RWPE2 (cell line): ENCODE results near the gene CTRB1.

Source experiments
- ATAC-seq: fragments of 200-7000 bp; cut with Tn5 transposase; 3 replicates; pipeline ENCODE4 v1.9.1; 2021; ENCODE audit warnings: low read depth
- DNase-seq: peaks from one replicate; pipeline ENCODE4 v3.0.0-alpha.2; 2020; ENCODE audit warnings: low spot score
- H3K27ac ChIP-seq: fragments of 450-650 bp; 2 replicates; pipeline ENCODE4 v1.5.1; 2017; ENCODE audit warnings: mild to moderate bottlenecking; ENCODE audit not compliant: poor library complexity, severe bottlenecking
- H3K27me3 ChIP-seq: fragments of 250-450 bp; sonication (Bioruptor Pico); 2 replicates; pipeline ENCODE4 v1.5.1; 2021; ENCODE audit warnings: mild to moderate bottlenecking, moderate library complexity; ENCODE audit not compliant: insufficient read depth, poor library complexity, severe bottlenecking
- H3K36me3 ChIP-seq: fragments of 250-450 bp; sonication (Bioruptor Pico); 2 replicates; pipeline ENCODE4 v1.5.1; 2020; ENCODE audit warnings: low read depth, mild to moderate bottlenecking, moderate library complexity
- H3K4me1 ChIP-seq: fragments of 250-450 bp; sonication (Bioruptor Pico); 2 replicates; pipeline ENCODE4 v1.5.1; 2021; ENCODE audit warnings: mild to moderate bottlenecking, moderate library complexity; ENCODE audit not compliant: insufficient read depth, poor library complexity, severe bottlenecking
- H3K4me3 ChIP-seq: fragments of 250-450 bp; sonication (Bioruptor Pico); 2 replicates; pipeline ENCODE4 v1.5.1; 2021; ENCODE audit warnings: mild to moderate bottlenecking, moderate library complexity; ENCODE audit not compliant: severe bottlenecking
- H3K9me3 ChIP-seq: fragments of 250-450 bp; sonication (Bioruptor Pico); 2 replicates; pipeline ENCODE4 v1.5.1; 2021; ENCODE audit warnings: mild to moderate bottlenecking, moderate library complexity; ENCODE audit not compliant: severe bottlenecking
- CTCF ChIP-seq: fragments of 450-650 bp; IDR thresholded peaks from one replicate; pipeline ENCODE4 v1.5.1; 2017; ENCODE audit warnings: mild to moderate bottlenecking, moderate library complexity; ENCODE audit not compliant: poor library complexity, severe bottlenecking

The CTRB1 gene

DNA sequence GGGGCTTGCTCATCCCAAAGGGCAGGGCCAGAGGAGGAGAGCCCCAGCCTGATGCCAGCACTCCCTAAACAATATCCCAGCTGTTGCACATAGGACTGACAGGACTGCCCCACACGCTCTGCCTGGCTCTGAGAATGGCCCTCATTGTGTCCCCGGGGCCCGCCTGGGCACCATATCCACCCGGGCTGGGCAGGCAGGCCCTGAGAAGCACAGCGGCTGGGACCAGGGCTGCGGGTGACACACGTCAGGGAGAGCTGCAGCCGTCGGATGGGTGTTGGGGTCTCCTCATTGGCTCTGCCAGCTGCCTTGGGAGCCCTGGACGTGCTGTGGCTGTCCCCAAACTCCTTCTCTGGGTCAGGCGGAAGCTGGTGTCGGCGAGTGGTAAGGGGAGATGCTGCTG, 28.5 kb downstream of the CTRB1 start:
- no peaks in the 10 kb centered on the region for H3K27me3 ChIP-seq
- H3K4me1 ChIP-seq = peaks cover 45% of the 10 kb centered on the region
- DNase-seq (no peak), ATAC-seq (no peak)
- H3K4me3 ChIP-seq = no peak overlapping the region
- peaks cover 21% of the 10 kb centered on the region for H3K36me3 ChIP-seq
- no peaks in the 10 kb centered on the region for H3K9me3 ChIP-seq
- peak overlapping the region; percentile 94 for H3K27ac ChIP-seq
- TF ChIP-seq CTCF = no peak

- peaks cover 51% of the 10 kb centered on the region for H3K4me1 ChIP-seq
- H3K9me3 ChIP-seq = no peaks in the 10 kb centered on the region
- no peak overlapping the region for H3K4me3 ChIP-seq
- TF ChIP-seq CTCF = no peak
- ATAC-seq (no peak), DNase-seq (no peak)
- peak overlapping the region; percentile 94 for H3K27ac ChIP-seq
- peaks cover 18% of the 10 kb centered on the region for H3K36me3 ChIP-seq
- no peaks in the 10 kb centered on the region for H3K27me3 ChIP-seq
Observed at GRCh38 chr16:75248142-75248535, 29.4 kb downstream of the CTRB1 start.

DNA sequence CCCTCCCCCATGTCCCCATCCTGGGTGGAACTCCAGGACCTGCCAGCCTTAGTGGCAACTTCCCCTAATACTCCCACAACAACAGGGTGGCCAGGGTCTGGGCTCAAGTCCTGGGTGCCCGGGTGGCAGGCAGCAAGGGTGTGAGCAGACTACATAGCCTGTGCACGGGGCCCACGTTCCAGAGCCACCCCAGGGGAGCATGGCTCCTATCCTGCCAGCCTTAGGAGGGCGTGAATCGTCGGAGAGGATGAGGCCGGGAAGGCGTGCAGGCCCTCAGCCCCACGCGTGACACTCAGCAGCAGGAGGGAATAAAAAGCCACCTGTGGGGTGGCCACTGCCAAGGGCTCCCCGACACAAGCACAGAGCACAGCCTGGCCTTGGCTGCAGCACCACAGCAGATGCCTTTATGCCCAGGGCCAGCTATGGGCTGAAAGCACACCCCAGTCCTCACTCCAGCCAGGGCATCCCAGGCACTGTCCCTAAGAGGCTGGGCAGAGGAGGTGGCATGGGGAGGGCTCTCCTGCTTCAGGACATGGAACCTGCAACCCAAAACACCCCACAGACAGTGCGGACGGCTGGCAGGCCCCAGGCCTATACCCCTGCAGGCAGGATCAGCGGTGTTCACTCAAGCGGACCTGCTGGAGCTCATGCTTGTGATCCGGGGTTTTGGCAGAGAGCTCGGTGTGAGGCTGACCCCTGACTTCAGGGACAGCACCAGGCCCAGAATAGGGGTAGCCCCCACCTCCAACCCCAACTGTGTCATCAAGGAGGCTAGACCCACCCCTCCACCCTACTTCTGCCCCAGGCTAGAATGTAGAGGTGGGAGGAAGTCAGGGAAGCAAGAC, 30.0 kb downstream of the CTRB1 start:
- H3K27ac ChIP-seq = peak overlapping the region; percentile 94
- H3K36me3 ChIP-seq = peaks cover 12% of the 10 kb centered on the region
- no peaks in the 10 kb centered on the region for H3K27me3 ChIP-seq
- no peak for DNase-seq
- H3K4me1 ChIP-seq = peaks cover 57% of the 10 kb centered on the region
- no peak for ATAC-seq
- H3K4me3 ChIP-seq = no peak overlapping the region
- no peaks in the 10 kb centered on the region for H3K9me3 ChIP-seq
- TF ChIP-seq CTCF = no peak

DNA sequence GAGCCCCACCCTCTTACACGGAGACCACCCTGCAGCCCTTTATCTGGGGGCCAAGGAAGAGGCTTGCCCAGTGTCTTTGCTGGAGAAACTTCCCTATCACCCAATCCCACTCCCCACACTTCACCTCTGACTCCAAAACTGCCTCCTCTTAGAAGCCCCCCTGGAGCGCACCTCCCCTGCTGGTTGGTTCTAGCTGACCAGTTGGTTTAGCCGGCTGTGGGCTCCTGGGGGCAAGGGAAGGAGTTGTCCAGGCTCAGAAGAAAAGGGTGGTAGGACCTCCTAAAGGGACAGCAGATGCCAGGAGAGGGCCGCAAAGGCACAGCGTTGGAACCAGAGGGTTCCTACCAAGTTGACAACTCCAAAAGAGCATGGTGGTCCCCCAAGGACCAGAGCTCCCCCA, 30.7 kb downstream of the CTRB1 start:
- TF ChIP-seq CTCF = no peak
- Histone ChIP-seq H3K27me3 (no peaks in the 10 kb centered on the region), H3K9me3 (no peaks in the 10 kb centered on the region), H3K4me3 (no peak overlapping the region), H3K27ac (peak overlapping the region; percentile 94), H3K4me1 (peaks cover 59% of the 10 kb centered on the region), H3K36me3 (peaks cover 9% of the 10 kb centered on the region; the same call in 1 of the 2 replicates)
- DNase-seq = no peak
- ATAC-seq = no peak

- Histone ChIP-seq H3K4me1 (peaks cover 59% of the 10 kb centered on the region), H3K27ac (peak overlapping the region; percentile 94), H3K9me3 (no peaks in the 10 kb centered on the region), H3K27me3 (no peaks in the 10 kb centered on the region), H3K4me3 (peak overlapping the region; percentile 90), H3K36me3 (0 out of 2 replicates have a peak, but pooled peaks cover 5% of the 10 kb centered on the region)
- TF ChIP-seq CTCF = no peak
- no peak for DNase-seq
- no peak for ATAC-seq
Observed at GRCh38 chr16:75250089-75250808, 31.5 kb downstream of the CTRB1 start.
